SIG-M5 (cell line): ENCODE measurements around the gene CDK3.
"Not testable (repeated sequence)": the region's sequence is repeated elsewhere in the genome, so short reads cannot be mapped to it uniquely, and the experiment has no call there.

Source experiments
- DNase-seq: peaks from one replicate; lab custom pipeline; 2025; lab: John Stamatoyannopoulos, UW

CDK3 gene

GRCh38 chr17:76000755-76001521, at the start of gene CDK3:
TSS of gene CDK3 (plus strand) at chr17:76000855. CDS start at chr17:76001426, 571 bp downstream.
- no peak for DNase-seq

- DNase-seq = no peak
Measured at GRCh38 chr17:75950855-75951554, 49.6 kb upstream of the CDK3 start.

- no peak for DNase-seq
Measured at GRCh38 chr17:75959051-75959838, 41.4 kb upstream of the CDK3 start.

- DNase-seq = no peak
Measured at GRCh38 chr17:75959839-75960511, 40.7 kb upstream of the CDK3 start.

DNA sequence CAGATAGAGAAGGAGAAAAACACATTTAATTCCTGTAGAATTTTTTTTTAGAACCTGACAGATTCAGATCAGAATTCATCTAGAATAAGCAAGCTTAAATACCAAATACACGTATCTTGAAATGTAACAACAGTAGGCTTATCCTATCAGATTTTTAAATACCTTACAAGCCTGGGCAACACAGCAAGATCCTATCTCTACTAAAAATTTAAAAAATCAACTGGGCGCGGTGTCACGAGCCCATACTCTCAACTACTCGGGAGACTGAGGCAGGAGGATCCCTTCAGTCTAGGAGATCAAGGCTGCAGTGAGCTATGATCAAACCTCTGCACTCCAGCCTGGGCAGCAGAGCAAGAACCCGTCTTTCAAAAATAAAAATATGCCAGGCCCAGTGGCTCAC, 35.2 kb upstream of the CDK3 start:
- no peak for DNase-seq

- not testable (repeated sequence) for DNase-seq
Measured at GRCh38 chr17:75969044-75969443, 31.6 kb upstream of the CDK3 start.

- no peak for DNase-seq
Measured at GRCh38 chr17:75970011-75970523, 30.6 kb upstream of the CDK3 start.

DNA sequence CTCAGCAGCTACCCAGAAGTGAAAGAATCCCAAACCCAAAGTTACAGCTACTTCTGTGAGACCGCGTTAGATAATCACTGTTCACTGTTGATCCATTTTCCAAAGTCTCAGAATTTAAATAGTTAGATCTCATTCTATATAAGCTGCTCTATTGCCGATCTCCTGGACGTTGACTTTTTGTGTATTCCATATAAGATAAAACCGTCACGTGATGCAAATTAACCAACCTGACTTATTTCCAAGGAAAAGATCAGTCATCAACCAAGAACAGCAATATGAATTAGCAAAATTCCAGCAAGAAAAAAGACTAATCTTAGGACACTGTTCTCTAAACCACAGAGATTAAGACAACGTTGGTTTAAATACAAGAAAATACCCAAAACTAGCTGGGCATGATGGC, 30.0 kb upstream of the CDK3 start:
- DNase-seq = no peak

DNA sequence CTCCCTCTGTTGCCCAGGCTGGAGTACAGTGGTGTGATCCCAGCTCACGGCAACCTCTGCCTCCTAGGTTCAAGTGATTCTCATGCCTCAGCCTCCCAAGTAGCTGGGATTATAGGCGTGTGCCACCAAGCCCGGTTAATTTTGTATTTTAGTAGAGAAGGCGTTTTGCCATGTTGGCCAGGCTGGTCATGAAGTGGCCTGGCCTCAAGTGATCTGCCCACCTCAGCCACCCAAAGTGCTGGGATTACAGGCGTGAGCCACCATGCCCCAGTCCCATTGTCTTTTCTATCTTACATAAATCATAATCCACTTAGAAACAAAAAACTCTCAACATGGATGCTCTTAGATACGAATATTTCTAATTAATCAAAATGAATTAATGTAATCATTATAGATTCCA, 25.5 kb upstream of the CDK3 start:
- not testable (repeated sequence) for DNase-seq

- no peak for DNase-seq
Measured at GRCh38 chr17:75975757-75976174, 24.9 kb upstream of the CDK3 start.

DNA sequence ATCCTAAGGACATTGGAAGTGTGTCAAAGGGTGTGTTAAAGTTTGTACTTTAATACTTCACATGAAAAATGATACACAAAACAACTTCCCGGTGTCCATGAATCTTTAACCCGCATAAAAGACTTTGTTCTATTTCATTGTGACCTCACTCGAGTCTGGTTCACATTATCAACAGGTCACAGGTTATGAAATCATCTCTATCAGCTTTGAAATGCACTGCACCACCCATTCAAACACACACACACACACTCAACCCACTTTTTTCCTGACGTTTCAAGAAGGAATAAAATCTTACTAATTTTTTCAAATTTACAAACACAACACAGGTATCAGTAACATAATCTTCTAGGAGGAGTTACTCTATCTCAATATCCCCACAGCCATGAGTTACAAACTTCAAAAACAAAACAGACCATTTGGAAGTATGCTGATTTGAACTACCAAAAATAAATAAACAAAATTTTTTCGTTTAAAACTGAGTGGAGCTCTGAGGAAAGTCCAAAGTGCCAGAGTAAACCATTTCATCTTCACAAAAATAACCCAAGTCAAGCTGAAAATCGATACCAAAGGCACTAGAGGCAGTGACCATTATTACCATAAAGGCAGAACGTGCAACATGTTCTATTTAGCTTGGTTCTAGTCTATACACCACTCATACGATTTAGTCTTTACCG, 24.3 kb upstream of the CDK3 start:
- no peak for DNase-seq

- peak; percentile 76 for DNase-seq
Measured at GRCh38 chr17:75978938-75979704, 21.5 kb upstream of the CDK3 start, which contains the start of the genes ACOX1 and TEN1. TSS of gene ACOX1 (minus strand) at chr17:75979166. CDS start at chr17:75979073, 93 bp downstream. TSS of gene TEN1 (plus strand) at chr17:75979240. CDS start at chr17:75986193, 6,953 bp downstream.

- DNase-seq = no peak
Measured at GRCh38 chr17:75979705-75980187, 20.9 kb upstream of the CDK3 start.

- no peak for DNase-seq
Measured at GRCh38 chr17:75980188-75981018, 20.3 kb upstream of the CDK3 start.

DNA sequence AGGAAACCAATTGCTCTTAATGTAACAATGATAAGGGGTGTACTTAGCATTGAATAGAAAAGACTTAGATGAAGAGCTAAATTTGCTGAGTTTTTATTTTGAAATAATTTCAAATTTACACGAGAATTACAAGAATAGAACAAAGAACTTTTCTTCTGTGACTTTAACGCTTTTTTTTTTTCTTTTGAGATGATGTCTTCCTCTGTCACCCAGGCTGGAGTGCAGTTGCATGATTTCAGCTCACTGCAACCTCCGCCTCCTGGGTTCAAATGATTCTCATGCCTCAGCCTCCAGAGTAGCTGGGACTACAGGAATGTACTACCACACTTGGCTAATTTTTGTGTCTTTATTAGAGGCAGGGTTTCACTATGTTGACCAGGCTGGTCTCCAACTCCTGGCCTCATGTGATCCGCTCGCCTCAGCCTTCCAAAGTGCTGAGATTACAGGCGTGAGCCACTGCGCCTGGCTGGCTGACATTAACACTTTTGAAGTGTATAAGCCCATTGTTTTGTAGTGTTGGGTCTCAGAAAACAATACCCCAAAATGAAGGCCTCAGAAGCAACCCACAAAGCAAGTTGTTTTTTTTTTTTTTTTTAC, 19.5 kb upstream of the CDK3 start:
- DNase-seq = no peak

- DNase-seq = no peak
Measured at GRCh38 chr17:75983501-75984181, 17.0 kb upstream of the CDK3 start.

DNA sequence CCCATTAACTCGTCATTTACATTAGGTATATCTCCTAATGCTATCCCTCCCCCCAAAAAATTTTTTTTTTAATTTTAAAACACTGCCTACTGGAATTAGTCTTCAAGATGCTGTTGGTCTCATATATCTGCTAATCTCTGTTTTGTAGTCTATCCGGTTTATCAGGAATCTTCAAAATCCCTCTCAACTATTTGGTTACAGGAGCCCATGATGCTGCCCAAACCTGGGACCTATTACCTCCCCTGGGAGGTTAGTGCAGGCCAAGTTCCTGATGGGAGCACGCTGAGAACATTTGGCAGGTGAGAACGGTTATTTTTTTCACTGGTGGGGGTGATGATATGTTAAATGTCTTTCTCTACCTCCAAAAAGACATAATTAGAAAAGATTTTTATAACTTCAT, 14.7 kb upstream of the CDK3 start:
- no peak for DNase-seq

- DNase-seq = no peak
Measured at GRCh38 chr17:75987041-75987440, 13.6 kb upstream of the CDK3 start.
